DOHH2 (cell line): ENCODE data around the gene SLC6A1.

Experiments
- H3F3A ChIP-seq: fragments of 200-600 bp; sonication (generic), shearing (Covaris generic); 2 replicates; pipeline ENCODE4 v1.6.0; 2016; ENCODE audit warnings: antibody characterized with exemption, mild to moderate bottlenecking; ENCODE audit not compliant: control insufficient read depth, insufficient read depth
- H3K27ac ChIP-seq: fragments of 200-600 bp; sonication (generic); 2 replicates; pipeline ENCODE4 v1.5.1; 2014; ENCODE audit warnings: low read depth, mild to moderate bottlenecking, low read length, moderate library complexity
- H3K27me3 ChIP-seq: fragments of 200-600 bp; sonication (generic); 2 replicates; pipeline ENCODE4 v1.6.1; 2014; ENCODE audit warnings: mild to moderate bottlenecking, low read length, mixed read lengths; ENCODE audit not compliant: control insufficient read depth
- H3K36me3 ChIP-seq: fragments of 200-600 bp; sonication (generic); 2 replicates; pipeline ENCODE4 v1.6.1; 2014; ENCODE audit warnings: mild to moderate bottlenecking, low read length, moderate library complexity, mixed read lengths; ENCODE audit not compliant: control insufficient read depth
- H3K4me1 ChIP-seq: fragments of 200-600 bp; sonication (generic); 2 replicates; pipeline ENCODE4 v1.6.1; 2014; ENCODE audit warnings: mild to moderate bottlenecking, low read length, mixed read lengths; ENCODE audit not compliant: control insufficient read depth
- H3K4me2 ChIP-seq: fragments of 200-600 bp; sonication (generic); 2 replicates; pipeline ENCODE4 v1.6.0; 2014; ENCODE audit warnings: mild to moderate bottlenecking, low read length, moderate library complexity
- H3K4me3 ChIP-seq: fragments of 200-600 bp; sonication (generic); 2 replicates; pipeline ENCODE4 v1.5.1; 2014; ENCODE audit warnings: mild to moderate bottlenecking, low read length, mixed read lengths
- H3K79me2 ChIP-seq: fragments of 200-600 bp; sonication (generic); 2 replicates; pipeline ENCODE4 v1.6.1; 2014; ENCODE audit warnings: mild to moderate bottlenecking, low read length, mixed read lengths; ENCODE audit not compliant: control insufficient read depth
- H3K9me2 ChIP-seq: fragments of 200-600 bp; sonication (generic); replicated peaks from 2 replicates; pipeline ENCODE4 v1.6.1; 2014; ENCODE audit warnings: mild to moderate bottlenecking, low read length, mixed read lengths; ENCODE audit not compliant: control insufficient read depth
- H3K9me3 ChIP-seq: fragments of 200-600 bp; sonication (generic); 2 replicates; pipeline ENCODE4 v1.6.1; 2014; ENCODE audit warnings: antibody characterized with exemption, low read length, mixed read lengths; ENCODE audit not compliant: control insufficient read depth, insufficient read depth
- H4K20me1 ChIP-seq: fragments of 200-600 bp; sonication (generic); 2 replicates; pipeline ENCODE4 v1.6.0; 2014; ENCODE audit warnings: low read depth, mild to moderate bottlenecking, antibody characterized with exemption, low read length, moderate library complexity; ENCODE audit not compliant: control insufficient read depth, insufficient read depth
- EZH2phosphoT487 ChIP-seq: fragments of 200-600 bp; sonication (generic); IDR thresholded peaks from 2 replicates; pipeline ENCODE4 v1.6.1; 2017; ENCODE audit warnings: borderline replicate concordance, mild to moderate bottlenecking, antibody characterized with exemption, low read length, moderate library complexity, mixed read lengths
- TF ChIP-seq, protein P1 (sequence below): fragments of 200-600 bp; sonication (generic); IDR thresholded peaks from one replicate; pipeline ENCODE4 v1.5.1; 2014; ENCODE audit warnings: antibody characterized with exemption, mild to moderate bottlenecking, low read depth, low read length; ENCODE audit not compliant: poor library complexity, severe bottlenecking

Gene SLC6A1

DNA sequence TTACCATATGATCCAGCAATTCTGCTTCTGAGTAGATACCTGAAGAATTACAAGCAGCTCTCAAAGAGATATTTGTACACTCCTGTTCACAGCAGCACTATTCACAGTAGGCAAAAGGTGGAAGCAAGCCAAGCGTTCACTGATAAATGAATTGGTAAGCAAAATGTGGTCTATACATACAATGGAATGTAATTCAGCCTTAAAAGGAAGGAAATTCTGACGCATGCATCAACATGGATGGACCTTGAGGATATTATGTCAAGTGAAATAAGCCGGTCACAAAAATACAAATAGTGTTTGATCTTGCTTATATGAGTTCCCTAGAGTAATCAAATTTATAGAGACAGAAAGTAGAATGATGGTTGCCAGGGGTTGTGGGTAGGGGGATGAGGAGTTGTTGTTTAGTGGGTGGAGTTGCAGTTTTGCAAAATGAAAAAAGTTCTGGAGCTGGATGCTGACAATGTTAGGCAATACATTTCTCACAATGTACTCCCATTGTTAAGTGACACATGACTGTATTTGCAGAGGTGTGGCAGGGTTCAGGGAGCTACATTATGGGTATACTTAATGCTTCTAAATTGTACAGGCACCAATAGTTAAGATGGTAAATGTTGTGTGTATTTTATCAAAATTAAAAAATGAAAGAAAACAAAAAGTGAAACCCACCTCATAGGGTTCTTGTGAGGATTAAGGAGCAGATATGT, 26.7 kb downstream of the SLC6A1 start:
- no peak overlapping the region for H3K27ac ChIP-seq
- H3K4me2 ChIP-seq, result no peak overlapping the region
- no peaks in the 10 kb centered on the region for H4K20me1 ChIP-seq
- H3K79me2 ChIP-seq, result no peaks in the 10 kb centered on the region
- H3K36me3 ChIP-seq, result no peaks in the 10 kb centered on the region
- no peaks in the 10 kb centered on the region for H3F3A ChIP-seq
- no peaks in the 10 kb centered on the region for H3K9me3 ChIP-seq
- H3K4me3 ChIP-seq, result no peak overlapping the region
- no peaks in the 10 kb centered on the region for H3K4me1 ChIP-seq
- TF ChIP-seq EZH2phosphoT487, result no peak
- TF ChIP-seq, protein P1, sequence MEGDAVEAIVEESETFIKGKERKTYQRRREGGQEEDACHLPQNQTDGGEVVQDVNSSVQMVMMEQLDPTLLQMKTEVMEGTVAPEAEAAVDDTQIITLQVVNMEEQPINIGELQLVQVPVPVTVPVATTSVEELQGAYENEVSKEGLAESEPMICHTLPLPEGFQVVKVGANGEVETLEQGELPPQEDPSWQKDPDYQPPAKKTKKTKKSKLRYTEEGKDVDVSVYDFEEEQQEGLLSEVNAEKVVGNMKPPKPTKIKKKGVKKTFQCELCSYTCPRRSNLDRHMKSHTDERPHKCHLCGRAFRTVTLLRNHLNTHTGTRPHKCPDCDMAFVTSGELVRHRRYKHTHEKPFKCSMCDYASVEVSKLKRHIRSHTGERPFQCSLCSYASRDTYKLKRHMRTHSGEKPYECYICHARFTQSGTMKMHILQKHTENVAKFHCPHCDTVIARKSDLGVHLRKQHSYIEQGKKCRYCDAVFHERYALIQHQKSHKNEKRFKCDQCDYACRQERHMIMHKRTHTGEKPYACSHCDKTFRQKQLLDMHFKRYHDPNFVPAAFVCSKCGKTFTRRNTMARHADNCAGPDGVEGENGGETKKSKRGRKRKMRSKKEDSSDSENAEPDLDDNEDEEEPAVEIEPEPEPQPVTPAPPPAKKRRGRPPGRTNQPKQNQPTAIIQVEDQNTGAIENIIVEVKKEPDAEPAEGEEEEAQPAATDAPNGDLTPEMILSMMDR, result no peak
- H3K9me2 ChIP-seq, result no peaks in the 10 kb centered on the region
- H3K27me3 ChIP-seq, result no peaks in the 10 kb centered on the region

DNA sequence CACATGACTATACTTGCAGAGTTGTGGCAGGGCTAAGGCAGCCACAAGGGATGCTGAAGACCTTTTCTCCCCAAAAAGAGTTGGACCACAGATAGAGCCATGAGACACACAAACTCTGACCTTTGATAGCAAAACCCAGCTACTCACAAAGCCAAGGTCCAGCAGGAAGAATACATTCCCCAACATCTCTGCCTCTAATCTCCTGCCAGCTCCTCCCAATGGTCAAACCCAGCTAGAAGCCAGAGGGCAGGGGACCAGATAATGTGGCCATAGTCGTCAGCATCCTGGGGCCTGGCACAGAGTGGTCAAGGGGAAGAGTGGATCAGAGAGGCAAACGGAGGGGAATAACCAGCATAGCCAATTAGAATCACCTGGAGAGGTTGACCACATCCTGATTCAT, 28.2 kb downstream of the SLC6A1 start:
- H3K36me3 ChIP-seq, result no peaks in the 10 kb centered on the region
- H3K79me2 ChIP-seq, result no peaks in the 10 kb centered on the region
- no peaks in the 10 kb centered on the region for H3K9me2 ChIP-seq
- H3F3A ChIP-seq, result no peaks in the 10 kb centered on the region
- H3K27ac ChIP-seq, result no peak overlapping the region
- H4K20me1 ChIP-seq, result no peaks in the 10 kb centered on the region
- no peaks in the 10 kb centered on the region for H3K27me3 ChIP-seq
- no peak overlapping the region for H3K4me2 ChIP-seq
- TF ChIP-seq EZH2phosphoT487, result no peak
- TF ChIP-seq, protein P1, result no peak
- no peak overlapping the region for H3K4me3 ChIP-seq
- H3K9me3 ChIP-seq, result no peaks in the 10 kb centered on the region
- H3K4me1 ChIP-seq, result no peaks in the 10 kb centered on the region

DNA sequence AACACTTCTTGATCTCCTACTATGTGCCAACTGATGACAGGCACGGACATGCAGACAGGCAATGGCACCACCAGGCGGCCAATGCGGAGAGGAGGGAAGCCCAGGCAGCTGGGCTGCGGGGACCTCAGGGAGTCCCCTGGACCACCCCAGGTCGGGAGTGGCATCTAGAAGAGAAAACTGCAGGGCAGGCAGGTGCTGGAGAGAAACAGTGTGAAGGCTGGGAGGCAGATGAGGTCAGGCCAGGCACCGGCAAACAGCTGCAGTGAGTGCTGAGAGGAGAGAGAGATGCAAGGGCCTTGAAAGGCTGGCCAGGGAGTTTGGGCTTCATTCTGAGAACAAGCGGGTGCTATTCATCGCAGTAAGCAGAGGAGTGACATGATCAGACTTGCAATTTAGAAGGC, 29.1 kb downstream of the SLC6A1 start:
- no peak overlapping the region for H3K4me2 ChIP-seq
- no peak overlapping the region for H3K27ac ChIP-seq
- H3K79me2 ChIP-seq, result no peaks in the 10 kb centered on the region
- no peaks in the 10 kb centered on the region for H3K9me3 ChIP-seq
- no peaks in the 10 kb centered on the region for H3K4me1 ChIP-seq
- no peaks in the 10 kb centered on the region for H3K9me2 ChIP-seq
- no peak overlapping the region for H3K4me3 ChIP-seq
- H3K36me3 ChIP-seq, result no peaks in the 10 kb centered on the region
- no peaks in the 10 kb centered on the region for H4K20me1 ChIP-seq
- no peak for TF ChIP-seq EZH2phosphoT487
- TF ChIP-seq, protein P1, result no peak
- no peaks in the 10 kb centered on the region for H3F3A ChIP-seq
- H3K27me3 ChIP-seq, result no peaks in the 10 kb centered on the region
